ENCODE data around the gene FIG4. TPM values are rescaled to one million over a fixed set of nuclear protein-coding genes. Genes with fewer than 3 reads are reported as not detected.

The FIG4 gene
- total RNA-seq, 1 experiment from 2014 or later: 23.1 TPM

DNA sequence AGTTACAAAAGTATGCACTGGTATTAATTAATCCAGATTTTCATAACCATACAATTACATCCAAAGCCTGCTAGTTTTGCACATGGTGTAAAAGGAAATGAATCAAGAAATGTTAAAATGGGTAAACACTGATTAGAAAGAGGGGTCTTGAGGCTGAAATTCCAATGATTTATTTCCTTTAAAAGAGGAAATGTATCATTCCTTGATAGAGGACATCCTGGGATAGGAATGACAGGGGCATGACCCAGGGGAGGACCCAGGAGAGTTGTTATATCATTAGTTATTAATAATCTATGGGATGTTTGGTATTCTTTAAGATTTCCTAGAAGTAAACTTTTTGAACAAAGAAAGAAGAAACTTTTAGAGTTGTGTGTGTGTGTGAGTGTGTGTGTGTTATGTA, 18.3 kb upstream of the FIG4 start:
- Histone ChIP-seq H3K23ac (ENCODE audit: insufficient read length, low read depth, low read length) (no peak overlapping the region), H4K20me1 (ENCODE audit: control insufficient read depth, insufficient read depth, insufficient read length) (no peaks in the 10 kb centered on the region), H3K27me3 (ENCODE audit: insufficient read depth, low read length) (no peaks in the 10 kb centered on the region), H4K8ac (replicated peaks; ENCODE audit: insufficient read length, low read depth, low read length) (no peak overlapping the region), H3K4ac (ENCODE audit: low read depth, low read length) (no peak overlapping the region), H3K4me1 (ENCODE audit: insufficient read depth, low read length) (peaks cover 3% of the 10 kb centered on the region; the same call in 1 of the 2 replicates), H4K5ac (ENCODE audit: insufficient read length, low read depth, low read length) (no peak overlapping the region), H3T11ph (ENCODE audit: low read length) (no peak overlapping the region), H3K23me2 (ENCODE audit: insufficient read length, low read depth, low read length, poor library complexity, severe bottlenecking) (no peaks in the 10 kb centered on the region), H2BK12ac (ENCODE audit: insufficient read length, low read depth, low read length) (no peak overlapping the region), H3K18ac (ENCODE audit: insufficient read length, low read depth, low read length) (no peak overlapping the region), H3K9ac (ENCODE audit: extremely low read depth, insufficient read length, low read length) (no peak overlapping the region), H3K14ac (ENCODE audit: insufficient read depth, low read length) (no peak overlapping the region), H3K9me3 (ENCODE audit: control insufficient read depth, low read depth, low read length) (no peaks in the 10 kb centered on the region), H3K79me1 (ENCODE audit: insufficient read depth, low read depth, low read length, poor library complexity, severe bottlenecking) (no peaks in the 10 kb centered on the region), H2AFZ (ENCODE audit: low read length) (no peak overlapping the region), H3K56ac (ENCODE audit: insufficient read length, low read depth, low read length) (no peak overlapping the region), H2BK5ac (ENCODE audit: insufficient read length, low read length) (no peak overlapping the region), H3K4me2 (ENCODE audit: insufficient read depth, insufficient read length, low read length) (no peak overlapping the region), H2BK20ac (ENCODE audit: low read depth, low read length, poor library complexity, severe bottlenecking) (no peak overlapping the region), H3K27ac (ENCODE audit: insufficient read length, low read depth, low read length) (no peak overlapping the region), H3K79me2 (ENCODE audit: insufficient read depth, low read length) (no peaks in the 10 kb centered on the region), H2BK120ac (ENCODE audit: low read depth, low read length, poor library complexity, severe bottlenecking) (no peak overlapping the region), H2AK5ac (ENCODE audit: insufficient read length, low read length) (no peak overlapping the region), H4K91ac (ENCODE audit: insufficient read length, low read depth, low read length) (no peak overlapping the region), H2BK15ac (ENCODE audit: low read depth, low read length) (no peak overlapping the region)
- H3K27me3 Mint-ChIP-seq (ENCODE audit: low read depth): no peaks in the 10 kb centered on the region
- H3K27ac Mint-ChIP-seq: no peak overlapping the region
- H3K4me3 Mint-ChIP-seq: no peak overlapping the region
- peaks cover 9 to 10% of the 10 kb centered on the region in 2 experiments for H3K4me1 Mint-ChIP-seq
- H3K36me3 Mint-ChIP-seq (ENCODE audit: insufficient read depth in 1 of 3, low read depth in 3 of 3): no peaks in the 10 kb centered on the region; a peak in 1 of 7 replicates
- H3K9me3 Mint-ChIP-seq: peaks cover 0 to 4% of the 10 kb centered on the region in 2 experiments; a peak in 1 of 5 replicates
- TF ChIP-seq, protein P1, sequence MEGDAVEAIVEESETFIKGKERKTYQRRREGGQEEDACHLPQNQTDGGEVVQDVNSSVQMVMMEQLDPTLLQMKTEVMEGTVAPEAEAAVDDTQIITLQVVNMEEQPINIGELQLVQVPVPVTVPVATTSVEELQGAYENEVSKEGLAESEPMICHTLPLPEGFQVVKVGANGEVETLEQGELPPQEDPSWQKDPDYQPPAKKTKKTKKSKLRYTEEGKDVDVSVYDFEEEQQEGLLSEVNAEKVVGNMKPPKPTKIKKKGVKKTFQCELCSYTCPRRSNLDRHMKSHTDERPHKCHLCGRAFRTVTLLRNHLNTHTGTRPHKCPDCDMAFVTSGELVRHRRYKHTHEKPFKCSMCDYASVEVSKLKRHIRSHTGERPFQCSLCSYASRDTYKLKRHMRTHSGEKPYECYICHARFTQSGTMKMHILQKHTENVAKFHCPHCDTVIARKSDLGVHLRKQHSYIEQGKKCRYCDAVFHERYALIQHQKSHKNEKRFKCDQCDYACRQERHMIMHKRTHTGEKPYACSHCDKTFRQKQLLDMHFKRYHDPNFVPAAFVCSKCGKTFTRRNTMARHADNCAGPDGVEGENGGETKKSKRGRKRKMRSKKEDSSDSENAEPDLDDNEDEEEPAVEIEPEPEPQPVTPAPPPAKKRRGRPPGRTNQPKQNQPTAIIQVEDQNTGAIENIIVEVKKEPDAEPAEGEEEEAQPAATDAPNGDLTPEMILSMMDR (conservative IDR thresholded peaks at IDR 0.05): no peak
- DNase-seq: no peak
